K562 (cell line): Measurements from ENCODE around the gene ADGRG1. TPM values are rescaled to one million over a fixed set of nuclear protein-coding genes. Genes with fewer than 3 reads are reported as not detected.

Experiments
- CCNT2 ChIP-seq: IDR thresholded peaks from 2 replicates; pipeline ENCODE4 v1.6.1; 2011; ENCODE audit warnings: borderline replicate concordance, low read depth, mild to moderate bottlenecking, moderate library complexity, mixed read lengths, low read length; ENCODE audit not compliant: insufficient read length; ENCODE audit errors: extremely low read depth
- ESRRB ChIP-seq: fragments of 250-450 bp; sonication (Bioruptor Pico); IDR thresholded peaks from 2 replicates; pipeline ENCODE4 v1.5.0; 2020; ENCODE audit warnings: mild to moderate bottlenecking, moderate library complexity, borderline replicate concordance
- FOS ChIP-seq: IDR thresholded peaks from 3 replicates; pipeline ENCODE4 v1.6.1; 2011; ENCODE audit not compliant: insufficient read length; ENCODE audit errors: extremely low read depth
- FOXJ2 ChIP-seq: fragments of 200-800 bp; sonication (Bioruptor generic); IDR thresholded peaks from 2 replicates; pipeline ENCODE4 v1.6.1; 2016; ENCODE audit warnings: missing genetic modification characterization, missing compliant biosample characterization
- FOXK1 ChIP-seq: sonication (generic); formaldehyde crosslinking; IDR thresholded peaks from 2 replicates; pipeline ENCODE4 v1.8.0; 2022; ENCODE audit warnings: missing genetic modification reagents, mild to moderate bottlenecking, borderline replicate concordance
- JUND ChIP-seq, 2 experiments: IDR thresholded peaks; 2 replicates in 1 of 2; 3 replicates in 1 of 2; pipeline ENCODE4 v1.6.1; 2011; ENCODE audit warnings: borderline replicate concordance in 2 of 2, low read depth in 2 of 2, low read length in 2 of 2, improper control_type of control experiment in 1 of 2, missing biosample characterization in 1 of 2, missing genetic modification characterization in 1 of 2, missing genetic modification reagents in 1 of 2
- NFRKB ChIP-seq: fragments of 450-650 bp; IDR thresholded peaks from 2 replicates; pipeline ENCODE4 v1.6.1; 2016; ENCODE audit warnings: low read depth
- NR2C1 ChIP-seq, 2 experiments: fragments of 450-650 bp; IDR thresholded peaks; 2 replicates each; pipeline ENCODE4 v1.6.1; 2017; ENCODE audit warnings: mild to moderate bottlenecking in 2 of 2, antibody characterized with exemption in 1 of 2, inconsistent platforms in 1 of 2, missing compliant biosample characterization in 1 of 2, missing genetic modification characterization in 1 of 2
- PHF8 ChIP-seq: fragments of 200-600 bp; sonication (generic); IDR thresholded peaks from 2 replicates; pipeline ENCODE4 v1.6.1; 2012; ENCODE audit warnings: mixed run types, mild to moderate bottlenecking, inconsistent platforms, low read length, moderate library complexity, borderline replicate concordance
- PTTG1 ChIP-seq: fragments of 450-650 bp; IDR thresholded peaks from 2 replicates; pipeline ENCODE4 v1.6.1; 2016; ENCODE audit warnings: low read depth, mild to moderate bottlenecking, missing genetic modification characterization, missing compliant biosample characterization
- ZNF589 ChIP-seq: fragments of 200-800 bp; sonication (Bioruptor generic); IDR thresholded peaks from 2 replicates; pipeline ENCODE4 v1.6.1; 2016; ENCODE audit warnings: low read depth, missing genetic modification characterization, missing compliant biosample characterization
- ZNF780A ChIP-seq: fragments of 250-450 bp; sonication (Bioruptor Pico); IDR thresholded peaks from 2 replicates; pipeline ENCODE4 v1.5.0; 2021; ENCODE audit warnings: mild to moderate bottlenecking
- polyA plus RNA-seq, 8 experiments: library from polyadenylated mRNA; depleted of rRNA in 4 of 8; stranded (reverse) in 5 of 8; unstranded in 3 of 8; fragments of >200 nt; fragmentation: Nextera tagmentation in 2 of 8; fragmentation: Illumina TruSeq in 1 of 8; extraction: Ambion mirVana in 2 of 8; extraction: Trizol in 1 of 8; gene quantifications; 2 replicates each; pipeline versions ENCODE4 v1.2.1 to v1.2.3, GENCODE V29; 2011 to 2014; ENCODE audit warnings: inconsistent platforms in 1 of 8, missing spikeins in 1 of 8
- total RNA-seq, 7 experiments: library from RNA; depleted of rRNA in 6 of 7; stranded (reverse); fragments of >200 nt in 6 of 7; fragmentation: Illumina TruSeq in 2 of 7; extraction: Trizol in 2 of 7; gene quantifications; 2 replicates each; pipeline versions ENCODE4 v1.2.1 to v1.2.3, GENCODE V29; 2011 to 2021; ENCODE audit warnings: low replicate concordance in 1 of 7
- TF ChIP-seq, protein P1 (sequence below): sonication (generic); formaldehyde crosslinking; IDR thresholded peaks from 2 replicates; pipeline ENCODE4 v1.8.0; 2022; ENCODE audit warnings: missing genetic modification reagents, mild to moderate bottlenecking, moderate library complexity, borderline replicate concordance
- TF ChIP-seq, protein P2 (sequence below): sonication (generic); formaldehyde crosslinking; IDR thresholded peaks from 2 replicates; pipeline ENCODE4 v1.8.0; 2023; ENCODE audit warnings: mild to moderate bottlenecking, missing genetic modification reagents
- TF ChIP-seq, protein P3 (sequence below): fragments of 450-650 bp; formaldehyde crosslinking; IDR thresholded peaks from 2 replicates; pipeline ENCODE4 v1.4.0; 2022; ENCODE audit warnings: missing genetic modification characterization
- TF ChIP-seq, protein P4 (sequence below): IDR thresholded peaks from 2 replicates; pipeline ENCODE4 v1.6.1; 2014; ENCODE audit warnings: antibody characterized with exemption

Gene ADGRG1
- total and polyA plus RNA-seq, 9 of the 15 experiments (the other 6 are each of a cell fraction or from before 2014, with no cell fraction given), result 0.04 to 0.31 (median 0.16) TPM; not detected in 6

DNA sequence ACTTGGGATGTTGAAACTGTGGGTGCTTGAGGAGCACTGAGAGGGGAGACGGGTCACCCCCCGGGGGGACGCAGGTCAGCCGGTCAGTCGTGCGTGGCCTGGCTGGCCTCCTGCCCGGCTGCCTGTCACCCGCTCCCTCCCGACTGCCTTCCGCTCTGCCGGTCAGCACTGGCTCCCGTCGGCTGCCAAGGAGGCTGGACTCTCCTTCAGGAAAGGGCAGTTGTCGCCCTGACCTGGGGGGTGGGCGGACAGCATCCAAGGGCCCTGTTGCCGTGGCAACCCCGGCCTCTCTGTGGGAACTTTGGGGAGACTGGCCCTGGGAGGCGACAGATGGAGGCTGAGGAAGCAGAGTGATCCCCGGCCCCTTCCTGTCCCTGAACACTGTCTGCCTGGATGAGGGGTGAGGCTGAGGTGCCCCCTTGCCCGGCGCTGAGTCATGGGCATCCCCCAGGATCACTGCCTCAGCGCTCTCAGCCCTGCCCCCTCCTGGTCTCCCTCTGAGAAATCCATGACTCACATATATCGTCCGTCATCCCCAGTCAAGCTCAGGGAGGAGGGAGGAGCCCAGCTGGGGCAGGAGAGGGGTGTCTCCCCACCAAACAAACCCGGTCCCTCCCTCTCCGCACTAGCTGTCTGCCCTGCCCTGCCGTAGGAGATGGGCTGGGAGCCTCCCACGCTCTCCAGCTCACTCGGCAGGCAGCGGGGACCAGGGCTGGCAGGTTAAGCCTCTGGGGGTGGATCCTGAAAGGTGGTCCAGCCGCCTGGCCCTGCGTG is at the start of gene ADGRG1 (continued):
- TF ChIP-seq ZNF589 (CRISPR knock-in tag) (no peak), FOXJ2 (no peak), FOS (no peak), JUND (IDR thresholded peaks at IDR 0.05; ENCODE audit: borderline replicate concordance, low read depth, low read length) (peak; percentile 91), JUND (tag; IDR thresholded peaks at IDR 0.05; ENCODE audit: borderline replicate concordance, low read depth, low read length) (peak; percentile 72; the same call in 2 of the 3 replicates), PTTG1 (tag) (no peak), ESRRB (no peak), NR2C1 (IDR thresholded peaks at IDR 0.05) (no peak), NR2C1 (tag; IDR thresholded peaks at IDR 0.05) (no peak), CCNT2 (no peak), ZNF780A (CRISPR knock-in tag) (no peak), NFRKB (no peak), FOXK1 (CRISPR knock-in tag) (no peak), PHF8 (no peak)
- TF ChIP-seq, protein P1, sequence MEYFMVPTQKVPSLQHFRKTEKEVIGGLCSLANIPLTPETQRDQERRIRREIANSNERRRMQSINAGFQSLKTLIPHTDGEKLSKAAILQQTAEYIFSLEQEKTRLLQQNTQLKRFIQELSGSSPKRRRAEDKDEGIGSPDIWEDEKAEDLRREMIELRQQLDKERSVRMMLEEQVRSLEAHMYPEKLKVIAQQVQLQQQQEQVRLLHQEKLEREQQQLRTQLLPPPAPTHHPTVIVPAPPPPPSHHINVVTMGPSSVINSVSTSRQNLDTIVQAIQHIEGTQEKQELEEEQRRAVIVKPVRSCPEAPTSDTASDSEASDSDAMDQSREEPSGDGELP (CRISPR knock-in tag), result peak; percentile 98
- TF ChIP-seq, protein P2, sequence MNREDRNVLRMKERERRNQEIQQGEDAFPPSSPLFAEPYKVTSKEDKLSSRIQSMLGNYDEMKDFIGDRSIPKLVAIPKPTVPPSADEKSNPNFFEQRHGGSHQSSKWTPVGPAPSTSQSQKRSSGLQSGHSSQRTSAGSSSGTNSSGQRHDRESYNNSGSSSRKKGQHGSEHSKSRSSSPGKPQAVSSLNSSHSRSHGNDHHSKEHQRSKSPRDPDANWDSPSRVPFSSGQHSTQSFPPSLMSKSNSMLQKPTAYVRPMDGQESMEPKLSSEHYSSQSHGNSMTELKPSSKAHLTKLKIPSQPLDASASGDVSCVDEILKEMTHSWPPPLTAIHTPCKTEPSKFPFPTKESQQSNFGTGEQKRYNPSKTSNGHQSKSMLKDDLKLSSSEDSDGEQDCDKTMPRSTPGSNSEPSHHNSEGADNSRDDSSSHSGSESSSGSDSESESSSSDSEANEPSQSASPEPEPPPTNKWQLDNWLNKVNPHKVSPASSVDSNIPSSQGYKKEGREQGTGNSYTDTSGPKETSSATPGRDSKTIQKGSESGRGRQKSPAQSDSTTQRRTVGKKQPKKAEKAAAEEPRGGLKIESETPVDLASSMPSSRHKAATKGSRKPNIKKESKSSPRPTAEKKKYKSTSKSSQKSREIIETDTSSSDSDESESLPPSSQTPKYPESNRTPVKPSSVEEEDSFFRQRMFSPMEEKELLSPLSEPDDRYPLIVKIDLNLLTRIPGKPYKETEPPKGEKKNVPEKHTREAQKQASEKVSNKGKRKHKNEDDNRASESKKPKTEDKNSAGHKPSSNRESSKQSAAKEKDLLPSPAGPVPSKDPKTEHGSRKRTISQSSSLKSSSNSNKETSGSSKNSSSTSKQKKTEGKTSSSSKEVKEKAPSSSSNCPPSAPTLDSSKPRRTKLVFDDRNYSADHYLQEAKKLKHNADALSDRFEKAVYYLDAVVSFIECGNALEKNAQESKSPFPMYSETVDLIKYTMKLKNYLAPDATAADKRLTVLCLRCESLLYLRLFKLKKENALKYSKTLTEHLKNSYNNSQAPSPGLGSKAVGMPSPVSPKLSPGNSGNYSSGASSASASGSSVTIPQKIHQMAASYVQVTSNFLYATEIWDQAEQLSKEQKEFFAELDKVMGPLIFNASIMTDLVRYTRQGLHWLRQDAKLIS (CRISPR knock-in tag), result no peak
- TF ChIP-seq, protein P3, sequence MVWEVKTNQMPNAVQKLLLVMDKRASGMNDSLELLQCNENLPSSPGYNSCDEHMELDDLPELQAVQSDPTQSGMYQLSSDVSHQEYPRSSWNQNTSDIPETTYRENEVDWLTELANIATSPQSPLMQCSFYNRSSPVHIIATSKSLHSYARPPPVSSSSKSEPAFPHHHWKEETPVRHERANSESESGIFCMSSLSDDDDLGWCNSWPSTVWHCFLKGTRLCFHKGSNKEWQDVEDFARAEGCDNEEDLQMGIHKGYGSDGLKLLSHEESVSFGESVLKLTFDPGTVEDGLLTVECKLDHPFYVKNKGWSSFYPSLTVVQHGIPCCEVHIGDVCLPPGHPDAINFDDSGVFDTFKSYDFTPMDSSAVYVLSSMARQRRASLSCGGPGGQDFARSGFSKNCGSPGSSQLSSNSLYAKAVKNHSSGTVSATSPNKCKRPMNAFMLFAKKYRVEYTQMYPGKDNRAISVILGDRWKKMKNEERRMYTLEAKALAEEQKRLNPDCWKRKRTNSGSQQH, result no peak
- TF ChIP-seq, protein P4, sequence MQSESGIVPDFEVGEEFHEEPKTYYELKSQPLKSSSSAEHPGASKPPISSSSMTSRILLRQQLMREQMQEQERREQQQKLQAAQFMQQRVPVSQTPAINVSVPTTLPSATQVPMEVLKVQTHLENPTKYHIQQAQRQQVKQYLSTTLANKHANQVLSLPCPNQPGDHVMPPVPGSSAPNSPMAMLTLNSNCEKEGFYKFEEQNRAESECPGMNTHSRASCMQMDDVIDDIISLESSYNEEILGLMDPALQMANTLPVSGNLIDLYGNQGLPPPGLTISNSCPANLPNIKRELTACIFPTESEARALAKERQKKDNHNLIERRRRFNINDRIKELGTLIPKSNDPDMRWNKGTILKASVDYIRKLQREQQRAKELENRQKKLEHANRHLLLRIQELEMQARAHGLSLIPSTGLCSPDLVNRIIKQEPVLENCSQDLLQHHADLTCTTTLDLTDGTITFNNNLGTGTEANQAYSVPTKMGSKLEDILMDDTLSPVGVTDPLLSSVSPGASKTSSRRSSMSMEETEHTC, result no peak
